ENCODE measurements around the gene MMAA. TPM values are rescaled to one million over a fixed set of nuclear protein-coding genes. Genes with fewer than 3 reads are reported as not detected.

The MMAA gene
- total RNA-seq, 1 donor from 2014 or later = 7.8 TPM

GRCh38 chr4:145698507-145698906 is 79.3 kb downstream of the MMAA start:
- H3K4me3 ChIP-seq = no peak overlapping the region
- no peaks in the 10 kb centered on the region for H3K27me3 ChIP-seq (ENCODE audit: low read depth)
- H3K9me3 ChIP-seq = no peaks in the 10 kb centered on the region
- TF ChIP-seq, protein P1, sequence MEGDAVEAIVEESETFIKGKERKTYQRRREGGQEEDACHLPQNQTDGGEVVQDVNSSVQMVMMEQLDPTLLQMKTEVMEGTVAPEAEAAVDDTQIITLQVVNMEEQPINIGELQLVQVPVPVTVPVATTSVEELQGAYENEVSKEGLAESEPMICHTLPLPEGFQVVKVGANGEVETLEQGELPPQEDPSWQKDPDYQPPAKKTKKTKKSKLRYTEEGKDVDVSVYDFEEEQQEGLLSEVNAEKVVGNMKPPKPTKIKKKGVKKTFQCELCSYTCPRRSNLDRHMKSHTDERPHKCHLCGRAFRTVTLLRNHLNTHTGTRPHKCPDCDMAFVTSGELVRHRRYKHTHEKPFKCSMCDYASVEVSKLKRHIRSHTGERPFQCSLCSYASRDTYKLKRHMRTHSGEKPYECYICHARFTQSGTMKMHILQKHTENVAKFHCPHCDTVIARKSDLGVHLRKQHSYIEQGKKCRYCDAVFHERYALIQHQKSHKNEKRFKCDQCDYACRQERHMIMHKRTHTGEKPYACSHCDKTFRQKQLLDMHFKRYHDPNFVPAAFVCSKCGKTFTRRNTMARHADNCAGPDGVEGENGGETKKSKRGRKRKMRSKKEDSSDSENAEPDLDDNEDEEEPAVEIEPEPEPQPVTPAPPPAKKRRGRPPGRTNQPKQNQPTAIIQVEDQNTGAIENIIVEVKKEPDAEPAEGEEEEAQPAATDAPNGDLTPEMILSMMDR (IDR thresholded peaks at IDR 0.05) = no peak
- DNase-seq = no peak
- no peak for ATAC-seq
- H3K36me3 ChIP-seq = no peaks in the 10 kb centered on the region
- no peak overlapping the region for H3K27ac ChIP-seq
- H3K4me1 ChIP-seq = no peaks in the 10 kb centered on the region
- intact Hi-C loops (cut with DNase I) = no loop called here

DNA sequence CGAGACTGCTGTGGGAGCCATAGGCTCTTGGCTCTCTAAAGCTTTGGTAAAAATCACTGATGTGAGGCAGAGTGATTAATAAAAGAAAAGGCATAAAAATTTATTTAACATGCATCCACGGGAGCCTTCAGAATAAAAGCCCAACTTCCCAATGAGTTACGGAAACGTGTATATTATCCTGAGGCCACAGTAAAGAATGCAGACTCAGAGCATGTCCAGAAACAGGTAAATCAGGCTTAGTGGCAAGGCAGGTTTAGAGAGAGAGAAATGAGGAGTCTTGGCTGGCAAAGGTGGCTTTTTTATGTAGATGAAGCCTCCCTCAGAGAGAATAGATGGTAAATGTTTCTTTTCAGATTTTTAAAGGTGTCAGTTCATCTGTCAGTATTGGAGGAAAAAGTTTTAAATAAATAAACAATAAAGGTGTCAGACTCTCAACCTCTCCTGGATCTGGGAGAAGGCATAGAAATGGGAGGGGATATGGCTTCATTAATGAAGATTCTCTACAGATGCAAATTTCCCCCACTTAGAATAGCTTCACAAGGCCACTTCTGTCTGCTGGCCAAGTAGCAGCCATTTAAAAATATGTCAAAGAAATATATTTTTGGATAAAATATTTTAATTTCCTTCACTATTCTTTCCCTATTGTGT is 84.8 kb downstream of the MMAA start:
- intact Hi-C loops (cut with DNase I) = no loop called here
- Histone ChIP-seq H3K27me3 (ENCODE audit: low read depth) (no peaks in the 10 kb centered on the region), H3K9me3 (no peaks in the 10 kb centered on the region), H3K36me3 (no peaks in the 10 kb centered on the region), H3K27ac (no peak overlapping the region), H3K4me3 (no peak overlapping the region), H3K4me1 (no peaks in the 10 kb centered on the region)
- ATAC-seq (no peak), DNase-seq (no peak)
- TF ChIP-seq, protein P1 (IDR thresholded peaks at IDR 0.05) = no peak

DNA sequence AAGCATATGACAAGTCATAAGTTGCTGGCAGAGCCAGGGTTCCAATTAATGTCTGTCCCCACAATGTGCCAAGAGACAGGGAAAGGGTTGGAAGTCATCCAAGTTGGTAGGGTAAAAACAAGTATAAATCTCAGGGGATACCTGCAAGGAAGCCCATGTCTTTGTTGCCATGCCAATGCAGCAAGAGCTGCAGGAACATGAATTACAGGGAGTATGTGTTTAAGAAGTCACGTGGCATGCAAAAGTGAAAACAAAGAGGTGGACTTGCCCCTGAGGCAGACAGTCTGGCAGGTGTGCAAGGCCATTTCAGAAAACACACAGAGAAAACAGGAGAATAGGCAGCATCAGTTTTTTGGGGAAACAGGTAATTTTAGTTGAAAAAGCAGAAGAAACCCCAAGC is 90.2 kb downstream of the MMAA start:
- Histone ChIP-seq H3K27ac (no peak overlapping the region), H3K4me1 (no peaks in the 10 kb centered on the region), H3K4me3 (no peak overlapping the region), H3K36me3 (no peaks in the 10 kb centered on the region), H3K27me3 (ENCODE audit: low read depth) (no peaks in the 10 kb centered on the region), H3K9me3 (peaks cover 6% of the 10 kb centered on the region)
- TF ChIP-seq, protein P1 (IDR thresholded peaks at IDR 0.05) = no peak
- DNase-seq (no peak), ATAC-seq (no peak)
- intact Hi-C loops (cut with DNase I) = no loop called here

Other genes starting within 250 kb of the MMAA start
- 15.8 TPM for gene SMAD1, start 137.5 kb upstream of the MMAA start, total RNA-seq
- not detected for gene C4orf51, start 60.8 kb downstream of the MMAA start, total RNA-seq